Glomerular endothelial cell (primary cell): ENCODE measurements around the gene TMEM53. TPM values are rescaled to one million over a fixed set of nuclear protein-coding genes. Genes with fewer than 3 reads are reported as not detected.

ENCODE experiments used
- DNase-seq: peaks from one replicate; pipeline ENCODE4 v3.0.0-alpha.2; 2011; ENCODE audit warnings: low read depth, low spot score; ENCODE audit errors: extremely low read depth
- total RNA-seq: library from RNA; depleted of rRNA; stranded (reverse); fragments of >200 nt; gene quantifications from 2 replicates; pipeline ENCODE4 v1.2.3, GENCODE V29; 2015

The TMEM53 gene
- total RNA-seq, 1 donor from 2014 or later = 3.9 TPM

DNA sequence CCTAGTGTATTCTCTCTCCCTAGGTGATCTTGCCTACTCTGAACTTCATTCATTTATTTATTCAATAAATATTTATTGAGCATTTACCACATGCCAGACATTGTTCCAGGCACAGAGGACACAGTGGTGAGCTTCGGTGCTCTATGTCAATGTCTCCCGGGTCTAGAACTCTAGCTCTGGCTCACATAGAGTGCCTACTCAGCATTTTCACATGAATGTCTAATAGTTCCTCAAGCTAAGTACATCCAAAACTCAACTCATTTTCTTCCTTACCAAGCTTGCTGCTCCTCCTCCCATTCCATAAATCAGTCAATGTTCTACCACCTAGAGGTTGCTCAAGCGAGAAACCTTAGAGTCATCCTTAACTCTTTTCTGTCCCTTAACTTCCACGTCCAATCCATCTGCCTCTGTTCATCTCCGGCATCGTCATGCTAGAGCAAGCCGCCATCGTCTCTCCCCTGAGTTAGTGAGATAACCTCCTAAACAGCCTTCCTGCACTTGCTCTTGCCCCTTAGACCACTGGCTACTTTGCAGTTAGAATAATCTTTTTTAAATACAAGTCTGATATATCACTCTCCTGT lies 67.5 kb downstream of the TMEM53 start:
- no peak for DNase-seq

DNA sequence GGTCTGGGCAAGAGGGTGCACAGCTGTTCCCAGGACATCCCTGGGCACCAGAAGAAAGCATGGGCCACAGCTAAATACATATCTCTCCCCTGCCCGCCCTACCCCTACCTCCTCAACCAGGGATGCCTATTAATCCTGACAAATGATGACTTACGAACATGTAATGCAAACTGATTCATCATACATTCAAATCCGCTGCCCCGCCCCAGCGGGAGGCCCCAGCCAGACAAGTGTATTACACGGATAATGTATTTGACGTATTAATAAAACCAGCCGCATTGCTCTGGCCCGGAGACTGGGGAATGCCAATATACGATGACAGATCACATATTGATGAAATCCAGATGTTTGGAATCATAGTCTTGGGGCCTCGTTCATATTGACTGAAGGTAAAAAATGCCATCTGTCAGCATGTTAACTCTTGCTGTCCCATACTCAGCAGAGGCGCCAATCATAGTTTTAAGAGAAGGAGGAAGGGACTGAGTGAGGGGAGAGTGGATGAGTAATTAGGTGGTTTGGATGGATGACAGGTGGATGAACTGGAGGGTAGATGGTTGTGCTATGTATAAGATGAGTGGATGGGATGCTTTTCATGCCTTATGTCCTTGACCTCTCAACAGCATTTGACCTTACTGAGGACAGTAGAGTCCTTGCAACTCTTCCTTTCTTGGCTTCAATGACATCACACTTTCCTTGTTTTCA lies 68.2 kb downstream of the TMEM53 start:
- no peak for DNase-seq

DNA sequence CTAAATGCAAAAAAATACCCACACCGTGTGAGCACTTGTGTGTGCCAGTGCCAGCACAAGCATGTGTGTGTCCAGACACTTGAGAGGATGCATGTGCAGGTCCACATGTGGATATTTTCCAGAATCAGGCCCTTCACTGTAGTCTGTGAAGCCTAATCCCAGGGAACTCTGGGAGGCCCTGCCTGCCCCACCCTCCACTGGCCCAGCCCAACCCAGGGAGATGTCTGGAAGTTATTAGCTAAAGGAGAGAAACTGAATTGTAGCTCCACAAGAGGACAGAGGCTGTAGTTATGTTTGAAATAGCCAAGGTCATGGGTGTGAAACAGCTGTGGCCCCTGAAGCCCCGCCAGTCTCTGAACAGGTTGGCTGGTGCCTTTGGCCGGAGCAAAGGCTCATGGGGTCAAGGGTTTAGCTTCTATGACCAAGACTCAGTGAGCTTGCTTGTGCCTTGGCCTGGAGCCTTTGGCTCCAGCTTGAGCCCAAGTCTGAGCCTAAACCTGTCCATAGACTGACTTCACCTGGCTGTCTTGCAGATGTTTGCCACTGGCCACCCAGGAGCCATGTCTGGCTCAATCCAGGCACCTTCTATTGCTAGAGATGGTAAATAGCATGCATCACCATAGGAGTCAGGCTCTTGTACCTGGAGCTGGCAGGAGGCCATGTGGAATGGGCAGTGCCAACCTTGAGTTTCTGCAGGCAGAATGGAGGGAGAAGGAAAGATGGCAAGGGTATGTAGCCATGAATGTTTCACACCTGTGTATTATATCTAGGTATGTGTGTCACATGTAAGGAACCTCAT lies 69.9 kb downstream of the TMEM53 start:
- DNase-seq = no peak

DNA sequence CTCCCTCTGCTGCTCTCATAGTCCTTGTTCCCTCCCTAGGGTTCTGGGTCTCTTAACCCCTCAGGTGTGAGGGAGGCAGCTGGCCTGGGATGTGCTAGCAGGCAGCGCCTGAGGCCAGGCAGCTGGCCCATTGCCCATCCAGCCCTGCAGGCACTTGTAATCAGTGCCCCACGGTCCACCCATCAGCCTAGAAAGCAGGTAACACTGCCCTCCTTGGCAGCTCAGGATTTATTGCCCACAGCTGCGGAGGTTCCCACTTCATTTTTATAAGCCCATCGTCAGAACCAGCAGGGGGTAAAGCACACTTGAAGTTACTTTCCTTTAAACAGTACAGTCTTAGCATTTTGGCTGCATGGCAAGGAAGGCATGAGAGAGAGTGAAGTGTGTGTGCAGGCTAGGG lies 70.6 kb downstream of the TMEM53 start:
- no peak for DNase-seq

Other genes starting within 250 kb of the TMEM53 start
- not detected in 2 replicates for gene ARMH1, start 233 bp upstream of the TMEM53 start, total RNA-seq
- gene RNU5D-1, start 56.7 kb upstream of the TMEM53 start, total RNA-seq = not detected in 2 replicates
- 4.7 and 10.3 TPM in 2 replicates for gene KIF2C, start 65.4 kb upstream of the TMEM53 start, total RNA-seq
- gene RPS8, start 101.1 kb upstream of the TMEM53 start, total RNA-seq = 1,433 and 2,325 TPM in 2 replicates
- not detected in 2 replicates for gene BEST4, start 113.7 kb upstream of the TMEM53 start, total RNA-seq
- gene PLK3, start 125.9 kb upstream of the TMEM53 start, total RNA-seq = 49.1 and 56.1 TPM in 2 replicates
- gene DYNLT4, start 132.9 kb upstream of the TMEM53 start, total RNA-seq = 0.29 and 1.4 TPM in 2 replicates
- gene BTBD19, start 134.0 kb upstream of the TMEM53 start, total RNA-seq = 8.8 and 17.9 TPM in 2 replicates
- gene PTCH2, start 168.8 kb upstream of the TMEM53 start, total RNA-seq = 0.19 and 0.23 TPM in 2 replicates